K562 (cell line): ENCODE results near the gene LIPH. TPM values are rescaled to one million over a fixed set of nuclear protein-coding genes. Genes with fewer than 3 reads are reported as not detected.

ENCODE experiments used
- ATF3 ChIP-seq, 2 experiments: fragments of 450-650 bp in 1 of 2; sonication (generic) in 1 of 2; formaldehyde crosslinking in 1 of 2; IDR thresholded peaks in 1 of 2; conservative IDR thresholded peaks in 1 of 2; 2 replicates each; pipeline versions ENCODE4 v1.6.1 to v1.8.1; 2016 to 2023; ENCODE audit warnings: mild to moderate bottlenecking in 2 of 2, moderate library complexity in 2 of 2, inconsistent platforms in 1 of 2, missing genetic modification reagents in 1 of 2
- BCOR ChIP-seq: fragments of 450-650 bp; IDR thresholded peaks from 2 replicates; pipeline ENCODE4 v1.6.1; 2016
- BHLHE40 ChIP-seq: IDR thresholded peaks from 2 replicates; pipeline ENCODE4 v1.6.1; 2011; ENCODE audit warnings: low read length, improper control_type of control experiment
- CBX3 ChIP-seq, 2 experiments: IDR thresholded peaks; 1 replicate in 1 of 2; 2 replicates in 1 of 2; pipeline ENCODE4 v1.6.1; 2012; ENCODE audit warnings: inconsistent platforms in 2 of 2, low read length in 2 of 2, borderline replicate concordance in 1 of 2, control low read depth in 1 of 2
- CHD2 ChIP-seq: IDR thresholded peaks from 2 replicates; pipeline ENCODE4 v1.6.1; 2011; ENCODE audit warnings: low read depth, low read length
- CTCFL ChIP-seq: IDR thresholded peaks from 2 replicates; pipeline ENCODE4 v1.6.1; 2011; ENCODE audit warnings: borderline replicate concordance, low read depth, mild to moderate bottlenecking, moderate library complexity, low read length; ENCODE audit not compliant: insufficient read depth, poor library complexity, severe bottlenecking
- DMBX1 ChIP-seq: fragments of 250-450 bp; sonication (Bioruptor Pico); IDR thresholded peaks from 2 replicates; pipeline ENCODE4 v1.8.0; 2022; ENCODE audit warnings: inconsistent platforms, mild to moderate bottlenecking, moderate library complexity, borderline replicate concordance
- EGR1 ChIP-seq: fragments of 450-650 bp; conservative IDR thresholded peaks from 2 replicates; pipeline ENCODE4 v1.6.1; 2017; ENCODE audit warnings: mild to moderate bottlenecking
- ELF4 ChIP-seq: fragments of 450-650 bp; formaldehyde crosslinking; IDR thresholded peaks from 2 replicates; pipeline ENCODE4 v1.4.0; 2022; ENCODE audit warnings: missing genetic modification characterization
- ETV5 ChIP-seq: sonication (generic); formaldehyde crosslinking; IDR thresholded peaks from 2 replicates; pipeline ENCODE4 v1.4.0; 2020; ENCODE audit warnings: low read depth, mild to moderate bottlenecking, missing genetic modification reagents
- FOXK2 ChIP-seq, 2 experiments: fragments of 450-650 bp; IDR thresholded peaks in 1 of 2; conservative IDR thresholded peaks in 1 of 2; 2 replicates each; pipeline ENCODE4 v1.6.1; 2016; ENCODE audit warnings: low read depth in 2 of 2, mild to moderate bottlenecking in 1 of 2
- HCFC1 ChIP-seq: IDR thresholded peaks from 2 replicates; pipeline ENCODE4 v1.6.1; 2012; ENCODE audit warnings: low read depth, low read length, improper control_type of control experiment
- HDAC3 ChIP-seq: fragments of 450-650 bp; IDR thresholded peaks from 2 replicates; pipeline ENCODE4 v1.6.1; 2018; ENCODE audit warnings: borderline replicate concordance, mild to moderate bottlenecking, moderate library complexity; ENCODE audit not compliant: partially characterized antibody
- IFI16 ChIP-seq: fragments of 250-450 bp; sonication (Bioruptor Pico); IDR thresholded peaks from 2 replicates; pipeline ENCODE4 v2.1.2; 2022; ENCODE audit warnings: mild to moderate bottlenecking, inconsistent platforms
- KHSRP ChIP-seq: fragments of 450-650 bp; IDR thresholded peaks from 2 replicates; pipeline ENCODE4 v1.6.1; 2017
- MEF2D ChIP-seq: conservative IDR thresholded peaks from 2 replicates; pipeline ENCODE4 v1.6.1; 2016; ENCODE audit warnings: low read depth, missing genetic modification characterization, missing compliant biosample characterization
- MTA3 ChIP-seq: fragments of 450-650 bp; formaldehyde crosslinking; IDR thresholded peaks from 2 replicates; pipeline ENCODE4 v1.6.1; 2017; ENCODE audit warnings: mild to moderate bottlenecking, borderline replicate concordance
- PHB ChIP-seq: fragments of 250-450 bp; sonication (Bioruptor Pico); IDR thresholded peaks from 2 replicates; pipeline ENCODE4 v1.5.0; 2021
- PHF21A ChIP-seq: fragments of 450-650 bp; IDR thresholded peaks from 2 replicates; pipeline ENCODE4 v1.6.1; 2017; ENCODE audit warnings: low read depth, borderline replicate concordance
- PML ChIP-seq: IDR thresholded peaks from 2 replicates; pipeline ENCODE4 v1.6.1; 2012; ENCODE audit warnings: low read length, inconsistent platforms
- PTRF ChIP-seq: fragments of 450-650 bp; IDR thresholded peaks from 2 replicates; pipeline ENCODE4 v1.6.1; 2016; ENCODE audit warnings: mild to moderate bottlenecking, missing genetic modification characterization, missing compliant biosample characterization
- SETDB1 ChIP-seq: IDR thresholded peaks from one replicate; pipeline ENCODE4 v1.6.1; 2012; ENCODE audit warnings: low read length, control low read depth, inconsistent platforms
- SMAD3 ChIP-seq: fragments of 450-650 bp; formaldehyde crosslinking; conservative IDR thresholded peaks from 2 replicates; pipeline ENCODE4 v1.4.0; 2020; ENCODE audit warnings: mild to moderate bottlenecking
- TARDBP ChIP-seq: fragments of 450-650 bp; IDR thresholded peaks from 2 replicates; pipeline ENCODE4 v1.6.1; 2016
- TCF15 ChIP-seq: fragments of 250-450 bp; sonication (Bioruptor Pico); IDR thresholded peaks from 2 replicates; pipeline ENCODE4 v1.8.0; 2022; ENCODE audit warnings: moderate library complexity, mild to moderate bottlenecking, inconsistent platforms
- U2AF2 ChIP-seq: fragments of 200-400 bp; formaldehyde crosslinking; optimal IDR thresholded peaks from 2 replicates; pipeline ENCODE3; 2017; ENCODE audit warnings: low read depth, mild to moderate bottlenecking, low read length
- ZBTB12 ChIP-seq: fragments of 250-450 bp; sonication (Bioruptor Pico); IDR thresholded peaks from 2 replicates; pipeline ENCODE4 v1.4.0; 2020
- ZNF197 ChIP-seq: fragments of 200-800 bp; sonication (Bioruptor generic); IDR thresholded peaks from 2 replicates; pipeline ENCODE4 v1.6.1; 2016; ENCODE audit warnings: low read depth, missing genetic modification characterization, missing compliant biosample characterization
- polyA plus RNA-seq, 8 experiments: library from polyadenylated mRNA; depleted of rRNA in 4 of 8; stranded (reverse) in 5 of 8; unstranded in 3 of 8; fragments of >200 nt; fragmentation: Nextera tagmentation in 2 of 8; fragmentation: Illumina TruSeq in 1 of 8; extraction: Ambion mirVana in 2 of 8; extraction: Trizol in 1 of 8; gene quantifications; 2 replicates each; pipeline versions ENCODE4 v1.2.1 to v1.2.3, GENCODE V29; 2011 to 2014; ENCODE audit warnings: inconsistent platforms in 1 of 8, missing spikeins in 1 of 8
- total RNA-seq, 7 experiments: library from RNA; depleted of rRNA in 6 of 7; stranded (reverse); fragments of >200 nt in 6 of 7; fragmentation: Illumina TruSeq in 2 of 7; extraction: Trizol in 2 of 7; gene quantifications; 2 replicates each; pipeline versions ENCODE4 v1.2.1 to v1.2.3, GENCODE V29; 2011 to 2021; ENCODE audit warnings: low replicate concordance in 1 of 7

Gene LIPH
- total and polyA plus RNA-seq, 9 of the 15 experiments (the other 6 are each of a cell fraction or from before 2014, with no cell fraction given), result 0.73 to 1.8 (median 1.3) TPM

GRCh38 chr3:185555101-185555501, 2.7 kb upstream of the LIPH start (continued):
- TF ChIP-seq SMAD3 (no peak), SETDB1 (no peak), DMBX1 (CRISPR knock-in tag) (no peak), CHD2 (no peak), TCF15 (CRISPR knock-in tag) (no peak), CTCFL (no peak), MTA3 (0 out of 2 replicates have a peak, but pooled peaks have one; percentile 38), HCFC1 (no peak), CBX3 (IDR thresholded peaks at IDR 0.05; ENCODE audit: borderline replicate concordance in 1 of 2, low read length in 2 of 2) (no peak), ETV5 (CRISPR knock-in tag) (no peak), MEF2D (tag) (no peak), HDAC3 (peak; percentile 70), PML (peak; percentile 60), EGR1 (no peak), ELF4 (CRISPR knock-in tag) (no peak), IFI16 (CRISPR knock-in tag) (no peak), PHF21A (no peak), KHSRP (no peak), PTRF (no peak), FOXK2 (conservative IDR thresholded peaks at IDR 0.05 in 1 of 2, IDR thresholded peaks at IDR 0.05 in 1 of 2; ENCODE audit: low read depth in 2 of 2) (no peak), BHLHE40 (no peak), ZNF197 (CRISPR knock-in tag) (no peak), ZBTB12 (CRISPR knock-in tag) (no peak), ATF3 (IDR thresholded peaks at IDR 0.05) (peak; percentile 88), ATF3 (CRISPR knock-in tag; conservative IDR thresholded peaks at IDR 0.05) (no peak), PHB (CRISPR knock-in tag) (no peak), TARDBP (no peak), BCOR (peak; percentile 83; the same call in 1 of the 2 replicates), U2AF2 (no peak)
